Measurements from ENCODE around the gene LANCL1. TPM values are rescaled to one million over a fixed set of nuclear protein-coding genes. Genes with fewer than 3 reads are reported as not detected.

LANCL1 gene
- total RNA-seq, 1 donor from 2014 or later: 16.4 TPM

GRCh38 chr2:210388148-210388547 is 88.4 kb downstream of the LANCL1 start:
- intact Hi-C loops (cut with DNase I): no loop called here
- TF ChIP-seq, protein P1, sequence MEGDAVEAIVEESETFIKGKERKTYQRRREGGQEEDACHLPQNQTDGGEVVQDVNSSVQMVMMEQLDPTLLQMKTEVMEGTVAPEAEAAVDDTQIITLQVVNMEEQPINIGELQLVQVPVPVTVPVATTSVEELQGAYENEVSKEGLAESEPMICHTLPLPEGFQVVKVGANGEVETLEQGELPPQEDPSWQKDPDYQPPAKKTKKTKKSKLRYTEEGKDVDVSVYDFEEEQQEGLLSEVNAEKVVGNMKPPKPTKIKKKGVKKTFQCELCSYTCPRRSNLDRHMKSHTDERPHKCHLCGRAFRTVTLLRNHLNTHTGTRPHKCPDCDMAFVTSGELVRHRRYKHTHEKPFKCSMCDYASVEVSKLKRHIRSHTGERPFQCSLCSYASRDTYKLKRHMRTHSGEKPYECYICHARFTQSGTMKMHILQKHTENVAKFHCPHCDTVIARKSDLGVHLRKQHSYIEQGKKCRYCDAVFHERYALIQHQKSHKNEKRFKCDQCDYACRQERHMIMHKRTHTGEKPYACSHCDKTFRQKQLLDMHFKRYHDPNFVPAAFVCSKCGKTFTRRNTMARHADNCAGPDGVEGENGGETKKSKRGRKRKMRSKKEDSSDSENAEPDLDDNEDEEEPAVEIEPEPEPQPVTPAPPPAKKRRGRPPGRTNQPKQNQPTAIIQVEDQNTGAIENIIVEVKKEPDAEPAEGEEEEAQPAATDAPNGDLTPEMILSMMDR (IDR thresholded peaks at IDR 0.05): no peak

DNA sequence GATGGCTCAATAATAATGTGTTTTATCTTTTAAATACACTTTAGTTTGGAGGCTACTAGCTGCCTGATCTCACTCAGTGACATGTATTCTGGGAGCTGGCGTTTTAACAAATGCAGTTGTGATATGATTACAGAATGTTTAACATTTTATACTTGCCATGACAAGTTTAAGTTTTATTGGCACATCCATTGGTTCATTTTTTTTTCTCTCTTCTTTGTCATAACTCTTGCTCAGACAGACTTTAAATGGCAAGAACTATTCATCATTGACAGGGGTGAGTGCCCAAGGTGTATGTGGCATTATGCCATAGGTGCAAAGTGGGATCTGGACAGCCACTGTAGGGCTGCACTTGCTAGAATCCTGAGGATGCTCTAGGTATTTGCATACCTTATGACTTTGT is 89.5 kb downstream of the LANCL1 start:
- Histone ChIP-seq H3K4me3 (no peak overlapping the region), H3K4me1 (no peaks in the 10 kb centered on the region), H3K27ac (no peak overlapping the region), H3K36me3 (no peaks in the 10 kb centered on the region), H3K27me3 (no peaks in the 10 kb centered on the region), H3K9me3 (no peaks in the 10 kb centered on the region)
- intact Hi-C loops (cut with DNase I): no loop called here
- DNase-seq (ENCODE audit: low spot score in 2 of 2): no peak
- TF ChIP-seq, protein P1 (IDR thresholded peaks at IDR 0.05): no peak

More at GRCh38 chr2:210388148-210388547, 88.4 kb downstream of the LANCL1 start:
- Histone ChIP-seq H3K27ac (no peak overlapping the region), H3K4me1 (no peaks in the 10 kb centered on the region), H3K36me3 (no peaks in the 10 kb centered on the region), H3K27me3 (no peaks in the 10 kb centered on the region), H3K4me3 (no peak overlapping the region), H3K9me3 (no peaks in the 10 kb centered on the region)
- DNase-seq (ENCODE audit: low spot score in 2 of 2): no peak

Other genes with a start within 250 kb of the LANCL1 start
- gene MYL1, start 161.6 kb downstream of the LANCL1 start, total RNA-seq: not detected
- gene CPS1, start 79.8 kb upstream of the LANCL1 start, total RNA-seq: 9.4 TPM

All from ascending aorta (tissue), 2 donors.